Measurements from ENCODE around the gene WNT7B.

Gene WNT7B

GRCh38 chr22:45977003-45977411, at the start of gene WNT7B:
WNT7B (minus strand) TSS chr22:45977162; CDS start chr22:45976754, 408 bp downstream.
- DNase-seq, result no peak

- no peak for DNase-seq
Observed at GRCh38 chr22:46025973-46026898, 49.3 kb upstream of the WNT7B start.

- DNase-seq, result no peak
Observed at GRCh38 chr22:46025225-46025972, 48.4 kb upstream of the WNT7B start.

- DNase-seq, result no peak
Observed at GRCh38 chr22:46024136-46024840, 47.3 kb upstream of the WNT7B start.

GRCh38 chr22:46023558-46023981, 46.6 kb upstream of the WNT7B start:
- no peak for DNase-seq

GRCh38 chr22:46022881-46023512, 46.0 kb upstream of the WNT7B start:
- DNase-seq, result no peak

- DNase-seq, result no peak
Observed at GRCh38 chr22:46021577-46021976, 44.6 kb upstream of the WNT7B start.

GRCh38 chr22:46019351-46019750, 42.4 kb upstream of the WNT7B start:
- no peak for DNase-seq

- DNase-seq, result no peak
Observed at GRCh38 chr22:46018859-46019258, 41.9 kb upstream of the WNT7B start.

- DNase-seq, result no peak
Observed at GRCh38 chr22:46017166-46017565, 40.2 kb upstream of the WNT7B start.

- DNase-seq, result peak; percentile 71 to 86
Observed at GRCh38 chr22:46013460-46014416, 36.8 kb upstream of the WNT7B start.

GRCh38 chr22:46012881-46013281, 35.9 kb upstream of the WNT7B start:
- no peak for DNase-seq

GRCh38 chr22:46012182-46012880, 35.4 kb upstream of the WNT7B start:
- DNase-seq, result no peak

- DNase-seq, result no peak
Observed at GRCh38 chr22:46011627-46012181, 34.7 kb upstream of the WNT7B start.

GRCh38 chr22:46010951-46011626, 34.1 kb upstream of the WNT7B start:
- no peak for DNase-seq

- no peak for DNase-seq
Observed at GRCh38 chr22:46010207-46010867, 33.4 kb upstream of the WNT7B start.

- DNase-seq, result no peak
Observed at GRCh38 chr22:46009730-46010129, 32.8 kb upstream of the WNT7B start.

- DNase-seq, result no peak
Observed at GRCh38 chr22:46008836-46009596, 32.1 kb upstream of the WNT7B start.

GRCh38 chr22:46008291-46008690, 31.3 kb upstream of the WNT7B start:
- no peak for DNase-seq

All from SW 1271 (cell line).